PC-9 (cell line): ENCODE data around the gene IMPG2. TPM values are rescaled to one million over a fixed set of nuclear protein-coding genes. Genes with fewer than 3 reads are reported as not detected.

Experiments used
- BruUV-seq: library from RNA; stranded (reverse); fragments of 400-500 nt; replicated peaks from 2 replicates; lab custom pipeline; 2021; lab: Mats Ljungman, UMichigan
- CTCF ChIA-PET: fragments of 300-600 bp; sonication (Branson Sonifier 250); formaldehyde crosslinking; loops from one replicate; lab custom pipeline; 2022; ENCODE audit warnings: antibody characterized with exemption; lab: Charles Lee
- POLR2A ChIA-PET: fragments of 300-600 bp; sonication (Branson Sonifier 250); formaldehyde crosslinking; loops from one replicate; lab custom pipeline; 2022; ENCODE audit warnings: antibody characterized with exemption; ENCODE audit not compliant: unreplicated experiment; lab: Charles Lee
- DNase-seq, 2 experiments: peaks; one replicate each; pipeline versions ENCODE4 v3.0.0 to v3.0.0-alpha.2; 2015 to 2022; ENCODE audit warnings: mixed read lengths in 1 of 2
- H2AFZ ChIP-seq: fragments of 200-600 bp; sonication (generic); 2 replicates; pipeline ENCODE4 v1.8.1; 2017; ENCODE audit warnings: antibody characterized with exemption
- H3F3A ChIP-seq: fragments of 200-600 bp; sonication (generic); 2 replicates; pipeline ENCODE4 v1.8.1; 2017; ENCODE audit warnings: antibody characterized with exemption, mild to moderate bottlenecking, low read depth; ENCODE audit not compliant: insufficient read depth
- H3K27ac ChIP-seq: fragments of 200-600 bp; sonication (generic); 2 replicates; pipeline ENCODE4 v1.6.1; 2016; ENCODE audit warnings: mixed run types
- H3K27me3 ChIP-seq: fragments of 200-600 bp; sonication (generic); 2 replicates; pipeline ENCODE4 v1.6.1; 2016; ENCODE audit warnings: low read depth, mixed run types; ENCODE audit not compliant: insufficient read depth
- H3K36me3 ChIP-seq: fragments of 200-600 bp; sonication (generic); 2 replicates; pipeline ENCODE4 v1.6.1; 2016; ENCODE audit warnings: low read depth, mixed run types
- H3K4me1 ChIP-seq: fragments of 200-600 bp; sonication (generic); replicated peaks from 2 replicates; pipeline ENCODE4 v1.6.1; 2016; ENCODE audit warnings: mixed run types; ENCODE audit not compliant: insufficient read depth
- H3K4me2 ChIP-seq: fragments of 200-600 bp; sonication (generic); 2 replicates; pipeline ENCODE4 v1.6.1; 2017; ENCODE audit warnings: mixed run types
- H3K4me3 ChIP-seq: fragments of 200-600 bp; sonication (generic); 2 replicates; pipeline ENCODE4 v1.6.1; 2016; ENCODE audit warnings: mixed run types
- H3K79me2 ChIP-seq: fragments of 200-600 bp; sonication (generic); 2 replicates; pipeline ENCODE4 v1.6.1; 2017; ENCODE audit warnings: low read depth, mixed run types
- H3K9me2 ChIP-seq: fragments of 200-600 bp; sonication (generic); 2 replicates; pipeline ENCODE4 v1.8.1; 2017; ENCODE audit warnings: mild to moderate bottlenecking; ENCODE audit not compliant: insufficient read depth
- H3K9me3 ChIP-seq: fragments of 200-600 bp; sonication (generic); 2 replicates; pipeline ENCODE4 v1.8.1; 2016; ENCODE audit warnings: low read depth; ENCODE audit not compliant: insufficient read depth
- H4K20me1 ChIP-seq: fragments of 200-600 bp; sonication (generic); 2 replicates; pipeline ENCODE4 v1.8.1; 2017; ENCODE audit not compliant: insufficient read depth
- CTCF ChIP-seq: fragments of 200-600 bp; sonication (generic); conservative IDR thresholded peaks from 2 replicates; pipeline ENCODE4 v1.6.1; 2017; ENCODE audit warnings: mixed run types, antibody characterized with exemption, mild to moderate bottlenecking, moderate library complexity
- EZH2 ChIP-seq: fragments of 200-600 bp; sonication (generic); IDR thresholded peaks from 2 replicates; pipeline ENCODE4 v1.8.0; 2017; ENCODE audit warnings: antibody characterized with exemption, low read depth
- intact Hi-C: fragments of 100-400 bp; cut with micrococcal nuclease; formaldehyde crosslinking; loops from one replicate; pipeline ENCODE4 v1.10.0; 2022; ENCODE audit not compliant: unreplicated experiment
- total RNA-seq: library from RNA; stranded (reverse); gene quantifications from 2 replicates; pipeline ENCODE4 v1.2.3, GENCODE V29; 2021

Gene IMPG2
- total RNA-seq, 1 experiment from 2014 or later, result 0.11 TPM

DNA sequence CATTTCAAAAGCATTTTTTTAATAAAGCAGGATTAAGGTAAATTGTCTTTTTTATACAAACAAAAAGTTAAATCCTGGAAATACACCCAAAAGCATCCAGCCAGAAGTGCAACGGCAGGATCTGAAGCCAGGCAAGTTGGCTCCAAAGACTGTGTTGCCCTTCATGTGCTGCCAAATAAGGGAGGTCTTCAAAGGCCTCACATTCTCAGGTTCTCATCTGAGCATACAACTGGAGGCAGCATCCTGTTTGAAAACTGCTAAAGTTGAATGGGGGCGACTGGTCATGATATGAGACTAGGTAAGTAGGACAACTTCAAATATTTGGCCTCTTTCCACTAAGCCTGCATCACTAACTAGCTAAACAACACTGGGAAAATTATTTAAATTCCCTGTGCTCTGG is 52.2 kb downstream of the IMPG2 start:
- no TSS peak for BruUV-seq
- Histone ChIP-seq H2AFZ (no peak overlapping the region), H3K4me3 (no peak overlapping the region), H3K9me3 (no peaks in the 10 kb centered on the region), H3K9me2 (no peaks in the 10 kb centered on the region), H3K36me3 (no peaks in the 10 kb centered on the region), H3K4me1 (no peaks in the 10 kb centered on the region), H3K27me3 (no peaks in the 10 kb centered on the region), H3K79me2 (no peaks in the 10 kb centered on the region), H3F3A (no peaks in the 10 kb centered on the region), H3K27ac (no peak overlapping the region), H3K4me2 (no peak overlapping the region), H4K20me1 (no peaks in the 10 kb centered on the region)
- DNase-seq, result no peak
- intact Hi-C loops, result no loop called here
- TF ChIP-seq CTCF (no peak), EZH2 (no peak)
- ChIA-PET POLR2A (no interaction called here), CTCF (no interaction called here)

DNA sequence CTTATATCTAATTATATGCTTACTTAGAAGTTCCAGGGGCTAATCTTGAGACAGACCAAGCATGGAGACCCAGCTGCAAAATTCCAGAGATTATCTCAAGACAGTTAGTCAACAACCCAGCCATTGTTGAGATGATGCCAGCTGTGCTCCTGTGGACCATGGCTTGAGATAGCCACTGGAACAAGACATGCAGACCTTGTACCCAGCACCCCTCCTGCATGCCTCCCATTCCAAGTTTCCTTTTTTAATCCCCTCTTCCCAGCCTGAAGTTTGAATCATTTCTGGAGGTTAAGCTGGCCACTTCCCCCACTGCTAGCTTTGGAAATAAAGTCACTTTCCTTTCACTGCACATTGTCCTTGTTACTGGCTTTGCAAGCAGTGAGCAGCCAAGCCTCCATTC is 53.8 kb downstream of the IMPG2 start:
- H3K4me1 ChIP-seq, result no peaks in the 10 kb centered on the region
- no peaks in the 10 kb centered on the region for H3F3A ChIP-seq
- H3K27ac ChIP-seq, result no peak overlapping the region
- no peaks in the 10 kb centered on the region for H3K36me3 ChIP-seq
- POLR2A ChIA-PET, result no interaction called here
- H3K4me2 ChIP-seq, result no peak overlapping the region
- no peaks in the 10 kb centered on the region for H3K27me3 ChIP-seq
- BruUV-seq, result no TSS peak
- no peak overlapping the region for H2AFZ ChIP-seq
- no peaks in the 10 kb centered on the region for H4K20me1 ChIP-seq
- no peaks in the 10 kb centered on the region for H3K79me2 ChIP-seq
- no peak overlapping the region for H3K4me3 ChIP-seq
- H3K9me3 ChIP-seq, result no peaks in the 10 kb centered on the region
- intact Hi-C loops, result no loop called here
- TF ChIP-seq EZH2 (no peak), CTCF (no peak)
- CTCF ChIA-PET, result no interaction called here
- H3K9me2 ChIP-seq, result no peaks in the 10 kb centered on the region
- DNase-seq, result no peak

- H3K79me2 ChIP-seq, result no peaks in the 10 kb centered on the region
- BruUV-seq, result no TSS peak
- H3F3A ChIP-seq, result no peaks in the 10 kb centered on the region
- ChIA-PET CTCF (no interaction called here), POLR2A (no interaction called here)
- H3K36me3 ChIP-seq, result no peaks in the 10 kb centered on the region
- intact Hi-C loops, result no loop called here
- H2AFZ ChIP-seq, result no peak overlapping the region
- H3K27ac ChIP-seq, result no peak overlapping the region
- no peaks in the 10 kb centered on the region for H4K20me1 ChIP-seq
- H3K27me3 ChIP-seq, result no peaks in the 10 kb centered on the region
- H3K9me2 ChIP-seq, result no peaks in the 10 kb centered on the region
- no peak for DNase-seq
- H3K9me3 ChIP-seq, result no peaks in the 10 kb centered on the region
- no peak overlapping the region for H3K4me2 ChIP-seq
- no peak overlapping the region for H3K4me3 ChIP-seq
- H3K4me1 ChIP-seq, result no peaks in the 10 kb centered on the region
- TF ChIP-seq EZH2 (no peak), CTCF (no peak)
Measured at GRCh38 chr3:101266071-101266470, 54.3 kb downstream of the IMPG2 start.
